GM18502 (cell line): ENCODE results near the gene PCDHGB4.
"Not testable (repeated sequence)": the region's sequence is repeated elsewhere in the genome, so short reads cannot be mapped to it uniquely, and the experiment has no call there.

Experiments used
- ATAC-seq: cut with Tn5 transposase; IDR thresholded peaks from one replicate; pipeline ENCODE4 v1.9.1; 2021; ENCODE audit warnings: mild to moderate bottlenecking; ENCODE audit not compliant: unreplicated experiment, poor library complexity

Gene PCDHGB4

GRCh38 chr5:141366016-141366896, 21.2 kb upstream of the PCDHGB4 start:
- no peak for ATAC-seq

GRCh38 chr5:141369994-141370848, 17.3 kb upstream of the PCDHGB4 start, which contains the start of gene PCDHGB3:
PCDHGB3 (plus strand) TSS chr5:141370242; CDS start chr5:141370395, 153 bp downstream.
- ATAC-seq = peak; percentile 61

GRCh38 chr5:141371572-141372475, 15.7 kb upstream of the PCDHGB4 start:
- no peak for ATAC-seq

- ATAC-seq = no peak
These were observed 13.7 kb upstream of the PCDHGB4 start, which contains the start of gene PCDHGA6 for GRCh38 chr5:141373673-141374317. PCDHGA6 (plus strand) TSS chr5:141373891; CDS start chr5:141374084, 193 bp downstream.

GRCh38 chr5:141374627-141375026, 12.9 kb upstream of the PCDHGB4 start:
- no peak for ATAC-seq

GRCh38 chr5:141375444-141376155, 11.9 kb upstream of the PCDHGB4 start:
- ATAC-seq = not testable (repeated sequence)

GRCh38 chr5:141382469-141383294, 4.8 kb upstream of the PCDHGB4 start, which contains the start of gene PCDHGA7:
PCDHGA7 (plus strand) TSS chr5:141382742; CDS start chr5:141382900, 158 bp downstream.
- ATAC-seq = no peak

- ATAC-seq = no peak
These were observed 4.2 kb upstream of the PCDHGB4 start for GRCh38 chr5:141383345-141383744.

- ATAC-seq = no peak
These were observed 2.8 kb upstream of the PCDHGB4 start for GRCh38 chr5:141384471-141385267.

- ATAC-seq = no peak
These were observed 1.2 kb downstream of the PCDHGB4 start for GRCh38 chr5:141388661-141389060.

GRCh38 chr5:141389153-141390042, 1.9 kb downstream of the PCDHGB4 start:
- ATAC-seq = no peak

- no peak for ATAC-seq
These were observed 5.1 kb downstream of the PCDHGB4 start, which contains the start of gene PCDHGA8 for GRCh38 chr5:141392429-141393198. PCDHGA8 (plus strand) TSS chr5:141392633; CDS start chr5:141392814, 181 bp downstream.

GRCh38 chr5:141393267-141393666, 5.8 kb downstream of the PCDHGB4 start:
- no peak for ATAC-seq

GRCh38 chr5:141394401-141395187, 7.1 kb downstream of the PCDHGB4 start:
- ATAC-seq = not testable (repeated sequence)
